ENCODE results near the gene BMP5. TPM values are rescaled to one million over a fixed set of nuclear protein-coding genes. Genes with fewer than 3 reads are reported as not detected.

BMP5 gene
- total and polyA plus RNA-seq, 2 of the 13 experiments (the other 11 are each of a cell fraction or from before 2014, with no cell fraction given): not detected

DNA sequence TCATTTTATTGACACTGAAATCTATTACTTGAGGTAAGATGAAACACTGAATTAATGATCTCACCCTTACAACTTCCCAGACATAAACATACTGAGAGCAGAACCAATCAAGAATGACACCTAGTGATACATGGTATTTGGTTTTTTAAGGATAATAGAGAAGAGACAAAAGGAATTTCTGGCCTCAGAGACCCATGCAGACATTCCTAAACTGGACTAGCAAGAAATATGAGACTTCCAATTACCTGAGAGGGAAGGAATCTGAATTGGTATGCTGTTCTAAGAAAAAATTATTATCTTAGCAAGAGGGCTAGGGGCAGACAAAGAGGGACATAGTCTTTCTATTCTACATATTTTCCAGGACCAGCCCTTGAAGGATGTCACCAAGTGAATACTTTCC lies 141.1 kb downstream of the BMP5 start:
- Histone ChIP-seq H3K4me3 (replicated peaks in 1 of 3; ENCODE audit: insufficient read depth in 1 of 3, low read depth in 2 of 3, low read length in 3 of 3) (no peak overlapping the region), H3K79me2 (ENCODE audit: insufficient read depth, low read length) (no peaks in the 10 kb centered on the region), H3K27ac (ENCODE audit: extremely low read length, insufficient read depth, low read length) (no peak overlapping the region), H3K27me3 (ENCODE audit: control insufficient read depth in 1 of 2, insufficient read depth in 2 of 2, low read length in 2 of 2) (no peaks in the 10 kb centered on the region), H3K36me3 (replicated peaks in 1 of 2; ENCODE audit: control insufficient read depth in 1 of 2, insufficient read depth in 2 of 2, low read length in 2 of 2) (no peaks in the 10 kb centered on the region), H3K9me3 (ENCODE audit: low read length) (no peaks in the 10 kb centered on the region), H4K20me1 (ENCODE audit: insufficient read depth, low read length) (no peaks in the 10 kb centered on the region), H3K4me1 (ENCODE audit: insufficient read depth, low read length) (no peaks in the 10 kb centered on the region), H3K4me2 (ENCODE audit: low read depth, low read length) (no peak overlapping the region), H2AFZ (ENCODE audit: low read length) (no peak overlapping the region), H3K9ac (ENCODE audit: insufficient read depth, low read depth, low read length) (no peak overlapping the region)
- POLR2A ChIA-PET: no interaction called here
- TF ChIP-seq SRSF1 (optimal IDR thresholded peaks at IDR 0.05; ENCODE audit: low read depth, low read length): no peak
- TF ChIP-seq ZBTB7A (CRISPR knock-in tag; IDR thresholded peaks at IDR 0.05): no peak
- no peak for TF ChIP-seq JDP2 (CRISPR knock-in tag; IDR thresholded peaks at IDR 0.05; ENCODE audit: borderline replicate concordance)
- no peak for TF ChIP-seq ZNF709 (CRISPR knock-in tag; IDR thresholded peaks at IDR 0.05)
- TF ChIP-seq, protein P1, sequence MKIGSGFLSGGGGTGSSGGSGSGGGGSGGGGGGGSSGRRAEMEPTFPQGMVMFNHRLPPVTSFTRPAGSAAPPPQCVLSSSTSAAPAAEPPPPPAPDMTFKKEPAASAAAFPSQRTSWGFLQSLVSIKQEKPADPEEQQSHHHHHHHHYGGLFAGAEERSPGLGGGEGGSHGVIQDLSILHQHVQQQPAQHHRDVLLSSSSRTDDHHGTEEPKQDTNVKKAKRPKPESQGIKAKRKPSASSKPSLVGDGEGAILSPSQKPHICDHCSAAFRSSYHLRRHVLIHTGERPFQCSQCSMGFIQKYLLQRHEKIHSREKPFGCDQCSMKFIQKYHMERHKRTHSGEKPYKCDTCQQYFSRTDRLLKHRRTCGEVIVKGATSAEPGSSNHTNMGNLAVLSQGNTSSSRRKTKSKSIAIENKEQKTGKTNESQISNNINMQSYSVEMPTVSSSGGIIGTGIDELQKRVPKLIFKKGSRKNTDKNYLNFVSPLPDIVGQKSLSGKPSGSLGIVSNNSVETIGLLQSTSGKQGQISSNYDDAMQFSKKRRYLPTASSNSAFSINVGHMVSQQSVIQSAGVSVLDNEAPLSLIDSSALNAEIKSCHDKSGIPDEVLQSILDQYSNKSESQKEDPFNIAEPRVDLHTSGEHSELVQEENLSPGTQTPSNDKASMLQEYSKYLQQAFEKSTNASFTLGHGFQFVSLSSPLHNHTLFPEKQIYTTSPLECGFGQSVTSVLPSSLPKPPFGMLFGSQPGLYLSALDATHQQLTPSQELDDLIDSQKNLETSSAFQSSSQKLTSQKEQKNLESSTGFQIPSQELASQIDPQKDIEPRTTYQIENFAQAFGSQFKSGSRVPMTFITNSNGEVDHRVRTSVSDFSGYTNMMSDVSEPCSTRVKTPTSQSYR (CRISPR knock-in tag; IDR thresholded peaks at IDR 0.05; ENCODE audit: borderline replicate concordance): no peak
- no peak for TF ChIP-seq ZNF558 (CRISPR knock-in tag; IDR thresholded peaks at IDR 0.05; ENCODE audit: borderline replicate concordance)
- no peak for TF ChIP-seq ETV6 (CRISPR knock-in tag; conservative IDR thresholded peaks at IDR 0.05)
- no peak for TF ChIP-seq GLI4 (CRISPR knock-in tag; IDR thresholded peaks at IDR 0.05; ENCODE audit: borderline replicate concordance)
- no peak for TF ChIP-seq SUZ12 (IDR thresholded peaks at IDR 0.05; ENCODE audit: low read depth, low read length)
- no peak for TF ChIP-seq ZNF496 (CRISPR knock-in tag; IDR thresholded peaks at IDR 0.05; ENCODE audit: insufficient replicate concordance)
- no peak for TF ChIP-seq AGO2 (optimal IDR thresholded peaks at IDR 0.05; ENCODE audit: low read depth, low read length)
- no peak for TF ChIP-seq YEATS2 (CRISPR knock-in tag; IDR thresholded peaks at IDR 0.05; ENCODE audit: borderline replicate concordance)
- TF ChIP-seq ONECUT2 (CRISPR knock-in tag; IDR thresholded peaks at IDR 0.05): no peak
- ATAC-seq (no peak), FAIRE-seq (no peak), DNase-seq (ENCODE audit: low spot score) (no peak)
- BruUV-seq (replicated peaks): no TSS peak
- intact Hi-C loops (cut with micrococcal nuclease; ENCODE audit: unreplicated experiment) (no loop called here), in situ Hi-C loops (cut with HindIII; ENCODE audit: extremely low pct_ligation_motif_present, low pct_unique_long_range_greater_than_20kb) (no loop called here)
- CTCF ChIA-PET (ENCODE audit: low intra/inter-chr PET ratio, low total read pairs): no interaction called here
